Subcutaneous adipose tissue (tissue), 4 donors: ENCODE results near the gene SLC38A6. TPM values are rescaled to one million over a fixed set of nuclear protein-coding genes. Genes with fewer than 3 reads are reported as not detected.

Source experiments
- CTCF ChIP-seq: fragments of 450-650 bp; IDR thresholded peaks from one replicate; pipeline ENCODE4 v1.5.1; 2016; ENCODE audit warnings: low read depth, mild to moderate bottlenecking, control low read depth, antibody characterized with exemption, moderate library complexity
- total RNA-seq, 4 donors: library from RNA; depleted of rRNA; stranded (reverse); fragments of >200 nt; gene quantifications; one replicate each; pipeline ENCODE4 v1.1.0, GENCODE V29; 2016

SLC38A6 gene
- total RNA-seq, 4 donors from 2014 or later: 20.3 to 98.6 (median 46.3) TPM

- TF ChIP-seq CTCF: no peak
These were observed 18.5 kb downstream of the SLC38A6 start for GRCh38 chr14:60999536-60999935.

DNA sequence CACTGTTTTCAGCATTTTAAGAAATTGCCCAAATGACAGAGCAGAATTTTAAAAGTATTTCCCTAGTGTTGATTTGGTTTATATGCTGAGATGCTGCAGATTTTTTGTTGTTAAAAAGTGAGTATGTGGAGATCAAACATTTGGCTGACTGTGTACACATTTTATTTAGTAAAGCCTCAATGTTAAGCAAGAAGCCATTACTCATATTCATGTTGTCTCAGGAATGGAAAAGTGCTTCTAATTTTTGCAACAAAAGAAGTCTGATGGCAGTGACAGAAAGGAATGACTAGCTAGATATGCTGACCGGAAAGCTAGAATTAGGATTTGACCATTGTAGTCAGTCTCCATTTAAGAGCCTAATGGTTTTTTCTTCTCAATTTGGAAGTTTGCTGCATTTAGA is 22.5 kb downstream of the SLC38A6 start:
- no peak for TF ChIP-seq CTCF

DNA sequence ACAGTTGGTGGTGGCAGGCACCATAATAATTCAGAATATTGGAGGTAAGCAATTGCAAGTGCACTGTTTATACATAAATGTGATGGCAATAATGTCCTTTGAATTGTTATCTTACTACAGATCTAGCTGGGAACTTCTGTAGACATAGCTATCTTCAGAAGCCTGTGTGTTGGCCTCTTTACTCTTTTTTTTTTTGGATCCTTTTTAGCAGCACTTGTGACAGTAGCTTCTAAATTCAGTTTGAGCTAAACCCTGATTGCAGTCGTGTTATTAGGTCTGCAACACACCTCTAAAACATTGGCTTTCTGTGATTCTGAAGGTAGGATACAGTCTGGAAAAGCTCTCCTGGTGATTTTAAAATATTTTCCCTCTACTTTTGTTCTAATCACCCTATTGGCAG is 38.5 kb downstream of the SLC38A6 start:
- no peak for TF ChIP-seq CTCF

GRCh38 chr14:61025251-61026223 is 44.5 kb downstream of the SLC38A6 start:
- no peak for TF ChIP-seq CTCF

DNA sequence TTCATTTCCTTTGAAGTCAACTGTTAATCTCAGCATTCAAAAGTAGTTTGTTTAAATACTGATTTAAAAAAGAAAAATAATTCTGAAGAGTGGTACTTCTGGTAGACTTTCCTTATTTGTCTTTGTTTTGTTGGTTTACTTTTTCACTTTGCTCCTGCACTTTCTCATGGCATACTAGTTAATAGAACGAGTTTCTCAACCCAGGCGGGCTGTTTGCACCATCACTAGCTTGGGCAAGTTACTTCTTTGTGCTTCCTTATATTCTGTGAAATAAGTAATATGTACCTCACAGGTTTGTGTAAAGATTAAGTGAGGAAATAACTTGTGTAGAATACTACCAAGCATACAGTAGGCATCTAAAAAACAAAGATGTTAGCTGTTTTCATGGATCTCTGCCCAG is 45.5 kb downstream of the SLC38A6 start:
- no peak for TF ChIP-seq CTCF

- no peak for TF ChIP-seq CTCF
These were observed 50.0 kb downstream of the SLC38A6 start for GRCh38 chr14:61031026-61031425.

- no peak for TF ChIP-seq CTCF
These were observed 52.0 kb downstream of the SLC38A6 start for GRCh38 chr14:61033054-61033453.
